DMS153 treated with DMSO at 0.1 percent for 48 hours (cell line): ENCODE data around the gene RPS19BP1.

Experiments
- DNase-seq: peaks from one replicate; lab custom pipeline; 2025; ENCODE audit not compliant: unreplicated experiment; lab: John Stamatoyannopoulos, UW

The RPS19BP1 gene

GRCh38 chr22:39490966-39491680 is 41.4 kb downstream of the RPS19BP1 start:
- no peak for DNase-seq

- peak; percentile 85 for DNase-seq
These were observed 42.3 kb downstream of the RPS19BP1 start for GRCh38 chr22:39490135-39490798.

GRCh38 chr22:39489094-39490068 is 43.2 kb downstream of the RPS19BP1 start:
- DNase-seq: no peak

- DNase-seq: no peak
These were observed 43.9 kb downstream of the RPS19BP1 start for GRCh38 chr22:39488563-39489083.

- no peak for DNase-seq
These were observed 44.6 kb downstream of the RPS19BP1 start for GRCh38 chr22:39487826-39488520.

- DNase-seq: no peak
These were observed 45.4 kb downstream of the RPS19BP1 start for GRCh38 chr22:39486951-39487825.

GRCh38 chr22:39482768-39483167 is 49.8 kb downstream of the RPS19BP1 start:
- no peak for DNase-seq

GRCh38 chr22:39481595-39481994 is 51.0 kb downstream of the RPS19BP1 start:
- no peak for DNase-seq

- DNase-seq: no peak
These were observed 51.5 kb downstream of the RPS19BP1 start for GRCh38 chr22:39481054-39481453.

- DNase-seq: no peak
These were observed 52.0 kb downstream of the RPS19BP1 start for GRCh38 chr22:39480557-39480956.

- DNase-seq: no peak
These were observed 53.3 kb downstream of the RPS19BP1 start for GRCh38 chr22:39479254-39479653.
